WTC11 (cell line): Measurements from ENCODE around the gene NCKAP5. TPM values are rescaled to one million over a fixed set of nuclear protein-coding genes. Genes with fewer than 3 reads are reported as not detected.

ENCODE experiments used
- ATAC-seq: fragments of 200-7000 bp; cut with Tn5 transposase; 2 replicates; pipeline ENCODE4 v1.10.0; 2021; ENCODE audit warnings: mild to moderate bottlenecking, moderate library complexity
- CTCF ChIA-PET: fragments of 300-600 bp; sonication (Branson Sonifier 250); formaldehyde crosslinking; loops from one replicate; lab custom pipeline; 2021; ENCODE audit warnings: antibody characterized with exemption; lab: Charles Lee
- POLR2A ChIA-PET: fragments of 350-600 bp; sonication (Branson Sonifier 250); formaldehyde crosslinking; loops from one replicate; lab custom pipeline; 2021; ENCODE audit warnings: antibody characterized with exemption; lab: Charles Lee
- DNase-seq: peaks from one replicate; pipeline ENCODE4 v3.0.0; 2021; ENCODE audit warnings: low spot score
- H3K27ac Mint-ChIP-seq: 2 replicates; pipeline ENCODE4 v1.8.0; 2021; ENCODE audit warnings: mixed read lengths
- H3K27me3 Mint-ChIP-seq: 2 replicates; pipeline ENCODE4 v1.8.0; 2021; ENCODE audit warnings: low read depth, mild to moderate bottlenecking, moderate library complexity, mixed read lengths
- H3K36me3 Mint-ChIP-seq: 2 replicates; pipeline ENCODE4 v1.8.0; 2021; ENCODE audit warnings: mixed read lengths
- H3K4me1 Mint-ChIP-seq: 2 replicates; pipeline ENCODE4 v1.8.0; 2022; ENCODE audit warnings: mixed read lengths
- H3K4me3 Mint-ChIP-seq: 2 replicates; pipeline ENCODE4 v1.8.0; 2021; ENCODE audit warnings: mild to moderate bottlenecking, moderate library complexity, mixed read lengths
- H3K9me3 Mint-ChIP-seq: 2 replicates; pipeline ENCODE4 v1.8.0; 2021; ENCODE audit warnings: mixed read lengths
- CBFB ChIP-seq: sonication (generic); formaldehyde crosslinking; IDR thresholded peaks from 2 replicates; pipeline ENCODE4 v1.8.1; 2022; ENCODE audit warnings: mild to moderate bottlenecking, low read depth, missing genetic modification reagents
- ELF4 ChIP-seq: sonication (generic); formaldehyde crosslinking; IDR thresholded peaks from 2 replicates; pipeline ENCODE4 v1.8.1; 2022; ENCODE audit warnings: low read depth, mild to moderate bottlenecking, moderate library complexity, missing genetic modification reagents
- EMX1 ChIP-seq: fragments of 250-450 bp; sonication (Bioruptor Pico); IDR thresholded peaks from 2 replicates; pipeline ENCODE4 v1.8.0; 2021; ENCODE audit warnings: mild to moderate bottlenecking
- GABPB1 ChIP-seq: sonication (generic); formaldehyde crosslinking; IDR thresholded peaks from 2 replicates; pipeline ENCODE4 v1.8.1; 2023; ENCODE audit warnings: mild to moderate bottlenecking, missing genetic modification reagents
- GTF2I ChIP-seq: fragments of 250-450 bp; sonication (Bioruptor Pico); conservative IDR thresholded peaks from 2 replicates; pipeline ENCODE4 v1.4.0; 2021; ENCODE audit warnings: mild to moderate bottlenecking
- HMGA2 ChIP-seq: fragments of 250-450 bp; sonication (Bioruptor Pico); IDR thresholded peaks from 2 replicates; pipeline ENCODE4 v1.4.0; 2021; ENCODE audit warnings: mild to moderate bottlenecking, moderate library complexity
- KAT7 ChIP-seq: sonication (generic); formaldehyde crosslinking; IDR thresholded peaks from 2 replicates; pipeline ENCODE4 v1.8.1; 2023; ENCODE audit warnings: missing genetic modification reagents, mild to moderate bottlenecking, borderline replicate concordance
- MXD4 ChIP-seq: fragments of 250-450 bp; sonication (Bioruptor Pico); IDR thresholded peaks from 2 replicates; pipeline ENCODE4 v1.8.0; 2021; ENCODE audit warnings: mild to moderate bottlenecking, moderate library complexity, borderline replicate concordance
- NFATC4 ChIP-seq: fragments of 250-450 bp; sonication (Bioruptor Pico); IDR thresholded peaks from 2 replicates; pipeline ENCODE4 v1.9.0; 2021; ENCODE audit warnings: mild to moderate bottlenecking
- NFYB ChIP-seq: sonication (generic); formaldehyde crosslinking; conservative IDR thresholded peaks from 2 replicates; pipeline ENCODE4 v1.8.0; 2022; ENCODE audit warnings: low read depth, missing genetic modification reagents
- NR2C2 ChIP-seq: sonication (generic); formaldehyde crosslinking; IDR thresholded peaks from 2 replicates; pipeline ENCODE4 v1.8.0; 2022; ENCODE audit warnings: mild to moderate bottlenecking, missing genetic modification reagents
- RELA ChIP-seq: sonication (generic); formaldehyde crosslinking; IDR thresholded peaks from 2 replicates; pipeline ENCODE4 v1.8.1; 2022; ENCODE audit warnings: missing genetic modification reagents, mild to moderate bottlenecking, borderline replicate concordance
- RORB ChIP-seq: fragments of 250-450 bp; sonication (Bioruptor Pico); IDR thresholded peaks from 2 replicates; pipeline ENCODE4 v1.9.0; 2021; ENCODE audit warnings: mild to moderate bottlenecking
- SMAD3 ChIP-seq: sonication (generic); formaldehyde crosslinking; IDR thresholded peaks from 2 replicates; pipeline ENCODE4 v1.8.0; 2022; ENCODE audit warnings: missing genetic modification reagents, mild to moderate bottlenecking, borderline replicate concordance
- SMAD4 ChIP-seq: sonication (generic); formaldehyde crosslinking; IDR thresholded peaks from 2 replicates; pipeline ENCODE4 v1.8.0; 2022; ENCODE audit warnings: mild to moderate bottlenecking, missing genetic modification reagents
- SOX15 ChIP-seq: fragments of 250-450 bp; sonication (Bioruptor Pico); IDR thresholded peaks from 2 replicates; pipeline ENCODE4 v1.9.0; 2021; ENCODE audit warnings: mild to moderate bottlenecking
- TP53 ChIP-seq: sonication (generic); formaldehyde crosslinking; IDR thresholded peaks from 2 replicates; pipeline ENCODE4 v1.8.1; 2023; ENCODE audit warnings: mild to moderate bottlenecking, missing genetic modification reagents
- ZNF121 ChIP-seq: sonication (generic); formaldehyde crosslinking; IDR thresholded peaks from 2 replicates; pipeline ENCODE4 v1.8.0; 2023; ENCODE audit warnings: missing genetic modification reagents
- ZNF138 ChIP-seq: sonication (generic); formaldehyde crosslinking; conservative IDR thresholded peaks from 2 replicates; pipeline ENCODE4 v1.8.1; 2022; ENCODE audit warnings: mild to moderate bottlenecking, moderate library complexity, missing genetic modification reagents
- ZNF219 ChIP-seq: sonication (generic); formaldehyde crosslinking; IDR thresholded peaks from 2 replicates; pipeline ENCODE4 v1.8.0; 2023; ENCODE audit warnings: missing genetic modification reagents, mild to moderate bottlenecking, borderline replicate concordance
- ZNF232 ChIP-seq: sonication (generic); formaldehyde crosslinking; IDR thresholded peaks from 2 replicates; pipeline ENCODE4 v1.8.0; 2022; ENCODE audit warnings: mild to moderate bottlenecking, missing genetic modification reagents
- ZNF263 ChIP-seq: sonication (generic); formaldehyde crosslinking; IDR thresholded peaks from 2 replicates; pipeline ENCODE4 v1.8.1; 2022; ENCODE audit warnings: low read depth, mild to moderate bottlenecking, moderate library complexity, missing genetic modification reagents
- ZNF317 ChIP-seq: sonication (generic); formaldehyde crosslinking; IDR thresholded peaks from 2 replicates; pipeline ENCODE4 v1.8.1; 2023; ENCODE audit warnings: low read depth, mild to moderate bottlenecking, moderate library complexity, missing genetic modification reagents, borderline replicate concordance
- ZNF396 ChIP-seq: fragments of 250-450 bp; sonication (Bioruptor Pico); IDR thresholded peaks from 2 replicates; pipeline ENCODE4 v1.8.0; 2021; ENCODE audit warnings: mild to moderate bottlenecking, moderate library complexity, borderline replicate concordance
- ZNF423 ChIP-seq: fragments of 250-450 bp; sonication (Bioruptor Pico); IDR thresholded peaks from 2 replicates; pipeline ENCODE4 v2.1.2; 2022; ENCODE audit warnings: mild to moderate bottlenecking, moderate library complexity
- total RNA-seq: library from RNA; stranded (reverse); gene quantifications from 3 replicates; pipeline ENCODE4 v1.2.3, GENCODE V29; 2021
- TF ChIP-seq, protein P1 (sequence below): sonication (generic); formaldehyde crosslinking; IDR thresholded peaks from 2 replicates; pipeline ENCODE4 v1.8.1; 2023; ENCODE audit warnings: mild to moderate bottlenecking, missing genetic modification reagents, moderate library complexity
- TF ChIP-seq, protein P2 (sequence below): sonication (generic); formaldehyde crosslinking; IDR thresholded peaks from 2 replicates; pipeline ENCODE4 v1.8.1; 2023; ENCODE audit warnings: mild to moderate bottlenecking, missing genetic modification reagents
- TF ChIP-seq, protein P3 (sequence below): sonication (generic); formaldehyde crosslinking; conservative IDR thresholded peaks from 2 replicates; pipeline ENCODE4 v1.8.1; 2022; ENCODE audit warnings: mild to moderate bottlenecking, missing genetic modification reagents
- TF ChIP-seq, protein P4 (sequence below): fragments of 250-450 bp; sonication (Bioruptor Pico); IDR thresholded peaks from 2 replicates; pipeline ENCODE4 v1.9.0; 2021; ENCODE audit warnings: moderate library complexity, mild to moderate bottlenecking, inconsistent platforms, borderline replicate concordance

Gene NCKAP5
- total RNA-seq, 1 experiment from 2014 or later: 0.55 TPM

DNA sequence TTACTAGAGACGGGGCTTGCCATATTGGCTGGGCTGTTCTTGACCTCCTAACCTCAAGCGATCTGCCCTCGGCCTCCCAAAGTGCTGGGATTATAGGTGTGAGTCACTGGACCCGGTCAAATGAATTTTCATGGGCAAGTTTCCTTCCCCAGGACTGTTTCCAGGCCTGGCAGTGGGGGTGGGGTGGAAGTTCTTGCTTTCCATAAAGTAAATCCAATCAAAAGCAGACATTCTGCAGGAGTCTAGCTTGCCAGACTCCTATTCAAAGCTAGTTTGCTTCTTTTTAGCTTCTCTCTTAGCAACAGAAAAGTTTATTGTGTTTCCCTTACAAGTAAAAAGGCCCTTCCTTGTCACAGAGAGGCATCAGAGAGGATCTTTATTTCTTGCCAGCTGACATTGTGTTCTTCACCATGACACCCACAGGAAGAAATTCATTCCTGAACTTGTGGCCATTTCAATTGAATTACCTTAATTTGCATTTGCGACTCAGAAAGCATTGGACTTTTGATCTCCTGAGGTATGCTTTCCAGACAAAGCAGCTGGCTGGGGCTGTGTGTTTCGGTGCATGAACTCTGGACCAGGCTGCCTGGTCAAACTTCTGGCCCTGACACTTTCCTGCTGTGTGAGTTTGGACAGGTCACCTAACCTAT lies 936.1 kb downstream of the NCKAP5 start:
- H3K27ac Mint-ChIP-seq: no peak overlapping the region
- peaks cover 11% of the 10 kb centered on the region for H3K4me1 Mint-ChIP-seq
- no peak overlapping the region for H3K4me3 Mint-ChIP-seq
- no peak for ATAC-seq
- H3K9me3 Mint-ChIP-seq: peaks cover 9% of the 10 kb centered on the region
- no peaks in the 10 kb centered on the region; the same call in 1 of the 2 replicates for H3K27me3 Mint-ChIP-seq
- TF ChIP-seq NFATC4 (CRISPR knock-in tag): no peak
- 0 out of 2 replicates have a peak, but pooled peaks have one; percentile 4 for TF ChIP-seq HMGA2 (CRISPR knock-in tag)
- POLR2A ChIA-PET: no interaction called here
- CTCF ChIA-PET: interaction anchor here (1.2 kb wide), 1 partner anchor 19 kb away, joined by 4 read pairs; no protein-coding TSS in a partner anchor
- H3K36me3 Mint-ChIP-seq: no peaks in the 10 kb centered on the region; the same call in 1 of the 2 replicates
- no peak for DNase-seq

DNA sequence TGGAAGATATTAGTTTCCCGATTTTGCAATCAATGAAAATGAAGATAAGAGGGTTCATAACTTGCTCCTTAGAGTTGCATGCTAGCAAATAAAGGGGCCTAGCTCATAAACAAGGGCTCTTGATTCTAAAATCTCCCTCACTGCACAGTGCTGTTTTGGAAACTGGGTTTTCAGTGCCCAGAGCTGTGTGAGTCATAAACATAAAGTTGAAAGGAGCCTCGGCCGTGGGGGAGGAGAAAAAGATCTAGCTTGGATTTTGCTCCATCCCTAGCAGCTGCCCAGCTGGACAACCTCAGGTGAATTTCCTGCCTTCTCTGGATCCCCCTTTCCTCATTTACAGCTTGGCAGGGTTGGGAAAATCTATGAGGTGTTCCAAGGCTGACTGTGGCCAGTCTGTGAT lies 940.7 kb downstream of the NCKAP5 start:
- peaks cover 28% of the 10 kb centered on the region for H3K4me1 Mint-ChIP-seq
- DNase-seq (no peak), ATAC-seq (no peak)
- peaks cover 15% of the 10 kb centered on the region for H3K9me3 Mint-ChIP-seq
- H3K36me3 Mint-ChIP-seq: peaks cover 7% of the 10 kb centered on the region
- H3K4me3 Mint-ChIP-seq: no peak overlapping the region
- CTCF ChIA-PET: interaction anchor here (0.6 kb wide), 1 partner anchor 48 kb away, joined by 4 read pairs; no protein-coding TSS in a partner anchor
- POLR2A ChIA-PET: no interaction called here
- no peak overlapping the region for H3K27ac Mint-ChIP-seq
- peaks cover 4% of the 10 kb centered on the region; the same call in 1 of the 2 replicates for H3K27me3 Mint-ChIP-seq
- TF ChIP-seq EMX1 (CRISPR knock-in tag): no peak
- TF ChIP-seq GTF2I (CRISPR knock-in tag): no peak
- no peak for TF ChIP-seq ZNF317 (CRISPR knock-in tag)
- TF ChIP-seq CBFB (CRISPR knock-in tag): no peak
- TF ChIP-seq, protein P1, sequence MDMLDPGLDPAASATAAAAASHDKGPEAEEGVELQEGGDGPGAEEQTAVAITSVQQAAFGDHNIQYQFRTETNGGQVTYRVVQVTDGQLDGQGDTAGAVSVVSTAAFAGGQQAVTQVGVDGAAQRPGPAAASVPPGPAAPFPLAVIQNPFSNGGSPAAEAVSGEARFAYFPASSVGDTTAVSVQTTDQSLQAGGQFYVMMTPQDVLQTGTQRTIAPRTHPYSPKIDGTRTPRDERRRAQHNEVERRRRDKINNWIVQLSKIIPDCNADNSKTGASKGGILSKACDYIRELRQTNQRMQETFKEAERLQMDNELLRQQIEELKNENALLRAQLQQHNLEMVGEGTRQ (CRISPR knock-in tag): no peak
- TF ChIP-seq RELA (CRISPR knock-in tag): no peak
- TF ChIP-seq KAT7: no peak
- TF ChIP-seq MXD4 (CRISPR knock-in tag): no peak
- TF ChIP-seq ZNF232: no peak
- TF ChIP-seq, protein P2, sequence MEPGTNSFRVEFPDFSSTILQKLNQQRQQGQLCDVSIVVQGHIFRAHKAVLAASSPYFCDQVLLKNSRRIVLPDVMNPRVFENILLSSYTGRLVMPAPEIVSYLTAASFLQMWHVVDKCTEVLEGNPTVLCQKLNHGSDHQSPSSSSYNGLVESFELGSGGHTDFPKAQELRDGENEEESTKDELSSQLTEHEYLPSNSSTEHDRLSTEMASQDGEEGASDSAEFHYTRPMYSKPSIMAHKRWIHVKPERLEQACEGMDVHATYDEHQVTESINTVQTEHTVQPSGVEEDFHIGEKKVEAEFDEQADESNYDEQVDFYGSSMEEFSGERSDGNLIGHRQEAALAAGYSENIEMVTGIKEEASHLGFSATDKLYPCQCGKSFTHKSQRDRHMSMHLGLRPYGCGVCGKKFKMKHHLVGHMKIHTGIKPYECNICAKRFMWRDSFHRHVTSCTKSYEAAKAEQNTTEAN (CRISPR knock-in tag): no peak
- TF ChIP-seq SOX15 (CRISPR knock-in tag): no peak
- TF ChIP-seq RORB (CRISPR knock-in tag): no peak
- TF ChIP-seq ZNF138 (CRISPR knock-in tag): no peak
- TF ChIP-seq SMAD3 (CRISPR knock-in tag): no peak

DNA sequence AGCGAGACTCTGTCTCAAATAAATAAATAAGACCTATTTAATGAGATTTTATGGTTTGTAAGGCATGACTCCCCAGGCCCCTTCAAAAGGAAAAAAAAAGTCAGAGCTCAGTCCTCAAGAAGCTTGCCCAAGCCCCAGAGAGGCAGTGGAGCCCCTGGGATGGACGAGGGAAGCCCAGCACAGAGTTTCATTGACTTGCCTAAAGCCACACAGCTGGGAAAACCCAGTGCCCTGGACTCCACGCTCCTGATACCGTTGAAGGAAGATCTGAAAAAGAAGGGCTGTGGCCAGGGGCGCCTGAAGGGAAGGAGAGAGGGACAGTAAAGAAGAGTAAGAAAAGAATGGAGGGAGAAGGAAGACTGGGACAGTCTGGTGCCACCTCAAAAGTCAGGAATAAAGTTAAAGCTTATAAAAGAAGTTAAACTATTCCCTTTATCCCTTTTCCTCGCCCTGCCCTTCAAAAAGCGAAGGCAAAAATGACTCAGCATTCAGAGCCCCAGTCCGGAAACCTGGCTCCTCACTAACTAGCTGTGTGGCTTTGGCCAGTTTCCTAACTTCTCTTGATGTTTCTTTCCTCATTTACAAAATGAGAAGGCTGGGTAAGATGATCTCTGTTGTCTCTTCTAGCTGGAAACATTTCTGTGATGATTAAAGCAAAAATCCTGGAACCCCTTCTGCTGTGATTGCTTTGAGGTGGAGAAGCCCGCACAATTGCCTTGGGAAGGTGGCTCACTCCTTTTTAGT lies 945.0 kb downstream of the NCKAP5 start:
- DNase-seq: no peak
- CTCF ChIA-PET: interaction anchor here (0.5 kb wide), 1 partner anchor 28 kb away, joined by 4 read pairs; no protein-coding TSS in a partner anchor
- Mint-ChIP-seq H3K4me1 (peaks cover 25% of the 10 kb centered on the region), H3K36me3 (peaks cover 7% of the 10 kb centered on the region), H3K27ac (peak overlapping the region; percentile 50; the same call in 1 of the 2 replicates), H3K27me3 (peaks cover 4% of the 10 kb centered on the region; the same call in 1 of the 2 replicates), H3K9me3 (peaks cover 15% of the 10 kb centered on the region), H3K4me3 (no peak overlapping the region)
- TF ChIP-seq SMAD4 (CRISPR knock-in tag) (no peak), GABPB1 (CRISPR knock-in tag) (no peak), ZNF396 (no peak), ZNF263 (no peak), NR2C2 (CRISPR knock-in tag) (no peak), ZNF121 (CRISPR knock-in tag) (no peak), NFATC4 (CRISPR knock-in tag) (no peak), ZNF138 (CRISPR knock-in tag) (no peak), TP53 (no peak), NFYB (CRISPR knock-in tag) (no peak), ELF4 (CRISPR knock-in tag) (no peak), ZNF219 (CRISPR knock-in tag) (no peak), SMAD3 (CRISPR knock-in tag) (no peak), ZNF423 (CRISPR knock-in tag) (no peak)
- TF ChIP-seq, protein P3, sequence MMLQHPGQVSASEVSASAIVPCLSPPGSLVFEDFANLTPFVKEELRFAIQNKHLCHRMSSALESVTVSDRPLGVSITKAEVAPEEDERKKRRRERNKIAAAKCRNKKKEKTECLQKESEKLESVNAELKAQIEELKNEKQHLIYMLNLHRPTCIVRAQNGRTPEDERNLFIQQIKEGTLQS (CRISPR knock-in tag): no peak
- TF ChIP-seq, protein P4, sequence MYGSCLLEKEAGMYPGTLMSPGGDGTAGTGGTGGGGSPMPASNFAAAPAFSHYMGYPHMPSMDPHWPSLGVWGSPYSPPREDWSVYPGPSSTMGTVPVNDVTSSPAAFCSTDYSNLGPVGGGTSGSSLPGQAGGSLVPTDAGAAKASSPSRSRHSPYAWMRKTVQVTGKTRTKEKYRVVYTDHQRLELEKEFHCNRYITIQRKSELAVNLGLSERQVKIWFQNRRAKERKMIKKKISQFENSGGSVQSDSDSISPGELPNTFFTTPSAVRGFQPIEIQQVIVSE (CRISPR knock-in tag): no peak
- POLR2A ChIA-PET: no interaction called here
- ATAC-seq: no peak
